ENCODE results near the gene SLC49A3. TPM values are rescaled to one million over a fixed set of nuclear protein-coding genes. Genes with fewer than 3 reads are reported as not detected.
"Not testable (repeated sequence)": the region's sequence is repeated elsewhere in the genome, so short reads cannot be mapped to it uniquely, and the experiment has no call there.

SLC49A3 gene
- total RNA-seq, 1 donor, result 3.9 TPM

DNA sequence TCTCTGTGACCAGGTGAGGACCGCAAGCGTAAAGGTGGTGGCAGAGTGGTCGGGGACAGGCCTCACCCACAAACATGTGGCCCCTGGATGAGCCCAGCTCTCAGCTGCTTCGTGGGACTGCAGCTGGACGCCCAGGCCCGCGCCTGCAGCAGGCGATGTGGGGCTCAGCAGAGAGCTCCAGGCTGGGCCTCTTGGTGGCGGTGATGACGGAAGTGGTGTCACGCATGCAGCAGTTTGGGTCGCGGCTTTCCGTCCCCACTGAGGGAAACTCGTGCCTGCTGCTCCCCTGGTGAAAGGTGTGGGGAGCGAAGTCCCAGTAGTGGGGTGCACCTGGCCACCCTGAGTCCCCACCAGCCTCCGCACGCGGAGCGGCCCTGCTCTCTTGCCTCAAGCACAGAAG lies 43.5 kb upstream of the SLC49A3 start:
- no peak overlapping the region for H3K4me3 ChIP-seq (ENCODE audit: low read depth, low read length)
- no peak for DNase-seq (ENCODE audit: low read depth)
- TF ChIP-seq, protein P1, sequence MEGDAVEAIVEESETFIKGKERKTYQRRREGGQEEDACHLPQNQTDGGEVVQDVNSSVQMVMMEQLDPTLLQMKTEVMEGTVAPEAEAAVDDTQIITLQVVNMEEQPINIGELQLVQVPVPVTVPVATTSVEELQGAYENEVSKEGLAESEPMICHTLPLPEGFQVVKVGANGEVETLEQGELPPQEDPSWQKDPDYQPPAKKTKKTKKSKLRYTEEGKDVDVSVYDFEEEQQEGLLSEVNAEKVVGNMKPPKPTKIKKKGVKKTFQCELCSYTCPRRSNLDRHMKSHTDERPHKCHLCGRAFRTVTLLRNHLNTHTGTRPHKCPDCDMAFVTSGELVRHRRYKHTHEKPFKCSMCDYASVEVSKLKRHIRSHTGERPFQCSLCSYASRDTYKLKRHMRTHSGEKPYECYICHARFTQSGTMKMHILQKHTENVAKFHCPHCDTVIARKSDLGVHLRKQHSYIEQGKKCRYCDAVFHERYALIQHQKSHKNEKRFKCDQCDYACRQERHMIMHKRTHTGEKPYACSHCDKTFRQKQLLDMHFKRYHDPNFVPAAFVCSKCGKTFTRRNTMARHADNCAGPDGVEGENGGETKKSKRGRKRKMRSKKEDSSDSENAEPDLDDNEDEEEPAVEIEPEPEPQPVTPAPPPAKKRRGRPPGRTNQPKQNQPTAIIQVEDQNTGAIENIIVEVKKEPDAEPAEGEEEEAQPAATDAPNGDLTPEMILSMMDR (IDR thresholded peaks at IDR 0.05; ENCODE audit: insufficient read depth, low read depth, low read length), result no peak

GRCh38 chr4:731954-732353 lies 43.0 kb upstream of the SLC49A3 start:
- not testable (repeated sequence) for H3K4me3 ChIP-seq (ENCODE audit: low read depth, low read length); DNase-seq (ENCODE audit: low read depth)

DNA sequence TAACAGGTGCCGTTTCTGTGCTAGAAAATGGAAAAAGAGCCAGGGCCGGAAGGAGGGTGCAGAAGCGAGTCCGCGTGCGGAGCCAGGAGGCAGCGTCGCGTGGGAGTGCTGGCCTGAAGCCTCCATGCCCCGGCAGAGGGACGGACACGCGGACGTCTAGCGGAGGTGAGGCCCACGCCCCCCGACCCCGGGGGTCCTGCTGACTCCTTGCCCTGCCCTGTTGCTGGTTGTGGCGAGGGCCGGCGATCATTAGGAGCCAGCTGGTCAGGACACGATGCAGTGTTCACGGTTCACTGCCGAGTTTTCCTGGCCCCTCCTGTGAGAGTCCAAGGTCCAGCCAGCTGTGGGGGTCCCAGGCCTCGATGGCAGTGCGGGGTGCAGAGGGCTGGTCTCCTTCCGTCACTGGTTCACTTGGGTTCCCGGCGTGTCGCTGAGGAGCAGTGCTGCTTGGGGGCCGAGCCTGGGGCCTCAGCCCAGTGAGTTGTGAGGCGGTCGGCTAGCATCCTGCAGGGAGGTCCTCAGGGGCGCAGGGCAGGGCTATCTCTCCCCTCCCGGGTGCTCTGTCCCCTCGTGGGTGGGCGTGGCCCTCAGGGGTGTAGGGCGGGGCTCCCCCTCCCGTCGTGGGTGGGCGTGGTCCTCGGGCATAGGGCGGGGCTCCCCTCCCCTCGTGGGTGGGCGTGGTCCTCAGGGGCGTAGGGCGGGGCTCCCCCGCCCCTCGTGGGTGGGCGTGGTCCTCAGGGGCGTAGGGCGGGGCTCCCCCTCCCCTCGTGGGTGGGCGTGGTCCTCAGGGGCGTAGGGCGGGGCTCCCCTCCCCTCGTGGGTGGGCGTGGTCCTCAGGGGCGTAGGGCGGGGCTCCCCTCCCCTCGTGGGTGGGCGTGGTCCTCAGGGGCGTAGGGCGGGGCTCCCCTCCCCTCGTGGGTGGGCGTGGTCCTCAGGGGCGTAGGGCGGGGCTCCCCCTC lies 42.3 kb upstream of the SLC49A3 start:
- not testable (repeated sequence) for DNase-seq (ENCODE audit: low read depth); H3K4me3 ChIP-seq (ENCODE audit: low read depth, low read length)

- no peak for DNase-seq (ENCODE audit: low read depth)
- TF ChIP-seq, protein P1 (IDR thresholded peaks at IDR 0.05; ENCODE audit: insufficient read depth, low read depth, low read length), result no peak
- no peak overlapping the region for H3K4me3 ChIP-seq (ENCODE audit: low read depth, low read length)
Observed at GRCh38 chr4:730511-730910, 41.6 kb upstream of the SLC49A3 start.

DNA sequence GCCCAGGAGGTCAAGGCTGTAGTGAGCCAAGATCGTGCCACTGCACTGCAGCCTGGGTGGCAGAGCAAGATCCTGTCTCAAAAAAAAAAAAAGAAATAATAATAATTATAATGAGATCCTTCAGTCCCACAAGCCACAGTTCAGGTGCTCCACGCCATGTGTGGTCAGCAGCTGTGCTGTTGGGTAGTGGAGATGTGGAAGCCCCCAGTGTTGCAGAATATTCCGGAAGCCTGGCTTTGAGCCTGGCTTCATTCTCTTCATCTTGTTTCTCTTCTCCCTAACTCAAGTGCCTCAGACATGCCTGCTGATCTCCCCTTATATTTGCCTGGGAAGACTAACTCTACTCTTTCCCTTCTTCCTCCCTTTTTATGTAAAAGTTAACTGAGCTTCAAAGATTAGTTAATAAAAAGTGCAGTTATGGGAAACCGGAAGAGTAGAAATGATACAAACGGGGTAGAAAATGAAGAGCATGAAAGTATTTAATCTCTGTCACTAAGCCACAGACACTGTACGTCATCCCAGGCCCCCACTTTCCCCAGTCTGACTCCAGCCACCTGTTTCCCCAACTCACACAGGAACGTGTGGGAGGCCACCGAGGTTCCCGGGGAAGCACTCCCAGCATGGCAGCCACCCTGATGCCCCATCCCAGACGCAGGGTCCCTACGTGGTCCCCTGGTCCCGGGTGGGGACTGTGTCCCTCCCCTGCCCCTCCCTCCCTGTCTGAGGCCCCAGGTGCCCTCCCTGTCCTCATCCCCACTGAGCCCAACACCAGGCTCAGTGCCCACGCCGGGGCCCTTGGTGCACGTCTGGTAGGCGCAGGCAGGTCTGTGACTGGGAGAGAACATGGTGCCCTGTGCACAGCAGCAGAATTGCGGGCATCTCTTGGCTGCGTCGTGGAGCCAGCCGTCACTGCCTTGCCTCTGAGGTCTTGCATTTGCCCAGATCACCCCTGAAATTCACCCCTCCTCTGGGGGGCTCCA lies 40.7 kb upstream of the SLC49A3 start:
- TF ChIP-seq, protein P1 (IDR thresholded peaks at IDR 0.05; ENCODE audit: insufficient read depth, low read depth, low read length), result no peak
- no peak overlapping the region for H3K4me3 ChIP-seq (ENCODE audit: low read depth, low read length)
- no peak for DNase-seq (ENCODE audit: low read depth)

GRCh38 chr4:727576-727975 lies 38.6 kb upstream of the SLC49A3 start:
- DNase-seq (ENCODE audit: low read depth), result no peak
- H3K4me3 ChIP-seq (ENCODE audit: low read depth, low read length), result no peak overlapping the region
- TF ChIP-seq, protein P1 (IDR thresholded peaks at IDR 0.05; ENCODE audit: insufficient read depth, low read depth, low read length), result no peak

DNA sequence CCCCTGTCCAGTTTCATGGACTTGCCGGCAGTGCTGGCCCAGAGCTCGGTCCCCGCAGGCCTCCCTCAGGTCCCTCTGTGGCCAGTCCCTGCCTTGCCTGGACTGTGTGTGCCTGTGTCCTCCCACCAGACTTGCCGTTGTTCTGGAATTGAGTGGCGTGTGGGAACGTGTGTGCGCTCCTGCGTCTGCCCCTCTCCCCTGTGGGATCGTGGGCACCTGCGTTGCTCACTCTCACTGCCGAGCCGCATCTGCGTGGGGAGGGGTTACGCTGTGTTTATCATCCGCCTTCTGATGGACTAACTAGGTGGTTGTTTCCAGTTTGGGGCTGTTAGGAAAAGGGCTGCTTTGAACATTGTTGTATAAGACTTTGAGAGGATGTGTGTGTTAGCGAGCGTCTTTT lies 37.9 kb upstream of the SLC49A3 start:
- no peak for DNase-seq (ENCODE audit: low read depth)
- TF ChIP-seq, protein P1 (IDR thresholded peaks at IDR 0.05; ENCODE audit: insufficient read depth, low read depth, low read length), result no peak
- no peak overlapping the region for H3K4me3 ChIP-seq (ENCODE audit: low read depth, low read length)

Data from fibroblast of villous mesenchyme (primary cell).